CD4-positive, alpha-beta memory T cell (primary cell): ENCODE data around the gene CPPED1. TPM values are rescaled to one million over a fixed set of nuclear protein-coding genes. Genes with fewer than 3 reads are reported as not detected.
"Not testable (repeated sequence)": the region's sequence is repeated elsewhere in the genome, so short reads cannot be mapped to it uniquely, and the experiment has no call there.

Experiments
- CTCF ChIA-PET: fragments of 350-600 bp; sonication (Branson Sonifier 250); formaldehyde crosslinking; loops from one replicate; lab custom pipeline; 2021; ENCODE audit warnings: inconsistent platforms; ENCODE audit not compliant: partially characterized antibody; lab: Charles Lee
- POLR2A ChIA-PET: fragments of 350-600 bp; sonication (Branson Sonifier 250); formaldehyde crosslinking; loops from one replicate; lab custom pipeline; 2021; ENCODE audit not compliant: partially characterized antibody; lab: Charles Lee
- DNase-seq, 5 donors: peaks; one replicate each; pipeline versions ENCODE4 v3.0.0 to v3.0.0-alpha.2; 2020 to 2022; ENCODE audit warnings: mixed read lengths in 1 of 5
- H3K27ac ChIP-seq: one replicate; pipeline ENCODE4 v1.7.0; 2013; ENCODE audit warnings: low read depth, low read length
- H3K27me3 ChIP-seq: 2 replicates; pipeline ENCODE4 v1.7.0; 2013; ENCODE audit warnings: mild to moderate bottlenecking, low read length, moderate library complexity; ENCODE audit not compliant: insufficient read depth
- H3K36me3 ChIP-seq: 2 replicates; pipeline ENCODE4 v1.7.0; 2013; ENCODE audit warnings: mild to moderate bottlenecking, low read length, moderate library complexity; ENCODE audit not compliant: insufficient read depth
- H3K4me1 ChIP-seq: 2 replicates; pipeline ENCODE4 v1.7.0; 2013; ENCODE audit warnings: mild to moderate bottlenecking, low read length, moderate library complexity; ENCODE audit not compliant: insufficient read depth
- H3K4me3 ChIP-seq, 2 donors: one replicate each; pipeline ENCODE4 v1.7.0; 2013; ENCODE audit warnings: low read length in 2 of 2, mild to moderate bottlenecking in 1 of 2
- H3K9me3 ChIP-seq, 2 donors: one replicate each; pipeline ENCODE4 v1.7.0; 2013; ENCODE audit warnings: low read length in 2 of 2, control low read depth in 1 of 2; ENCODE audit not compliant: control insufficient read depth in 1 of 2
- H3K27ac Mint-ChIP-seq, 7 donors: one replicate each; pipeline ENCODE4 v1.8.0; 2020 to 2021; ENCODE audit warnings: mixed read lengths in 7 of 7, mild to moderate bottlenecking in 6 of 7, inconsistent platforms in 3 of 7, moderate library complexity in 3 of 7
- H3K27me3 Mint-ChIP-seq, 2 donors: one replicate each; pipeline ENCODE4 v1.8.0; 2020 to 2021; ENCODE audit warnings: mixed read lengths in 2 of 2
- H3K36me3 Mint-ChIP-seq, 2 donors: one replicate each; pipeline ENCODE4 v1.8.0; 2020 to 2021; ENCODE audit warnings: mixed read lengths in 2 of 2, inconsistent platforms in 1 of 2, mild to moderate bottlenecking in 1 of 2
- H3K4me1 Mint-ChIP-seq, 4 donors: one replicate each; pipeline ENCODE4 v1.8.0; 2020 to 2021; ENCODE audit warnings: mixed read lengths in 4 of 4, mild to moderate bottlenecking in 1 of 4
- H3K4me3 Mint-ChIP-seq, 8 donors: one replicate each; pipeline ENCODE4 v1.8.0; 2020 to 2021; ENCODE audit warnings: mixed read lengths in 8 of 8, mild to moderate bottlenecking in 7 of 8, moderate library complexity in 6 of 8, inconsistent platforms in 3 of 8
- H3K9me3 Mint-ChIP-seq, 8 donors: one replicate each; pipeline ENCODE4 v1.8.0; 2020 to 2021; ENCODE audit warnings: mixed read lengths in 8 of 8, mild to moderate bottlenecking in 5 of 8, inconsistent platforms in 3 of 8, moderate library complexity in 1 of 8
- intact Hi-C: fragments of 100-400 bp; cut with micrococcal nuclease; formaldehyde crosslinking; loops from one replicate; pipeline ENCODE4 v1.15.1; 2023
- polyA plus RNA-seq, 2 donors: library from polyadenylated mRNA; unstranded; fragments of 300-500 nt; fragmentation: Illumina TruSeq; gene quantifications; one replicate each; pipeline ENCODE4 v1.2.3, GENCODE V29; 2021
- total RNA-seq, 2 experiments: library from RNA; stranded (reverse); gene quantifications; one replicate each; pipeline ENCODE4 v1.2.3, GENCODE V29; 2021

Gene CPPED1
- total and polyA plus RNA-seq, 4 experiments from 2014 or later: 7.6 to 12.2 (median 8.9) TPM

GRCh38 chr16:12796498-12796897, 7.2 kb downstream of the CPPED1 start:
- no peaks in the 10 kb centered on the region for H3K27me3 Mint-ChIP-seq
- CTCF ChIA-PET: no interaction called here
- Histone ChIP-seq H3K27ac (no peak overlapping the region), H3K9me3 (no peaks in the 10 kb centered on the region), H3K36me3 (no peaks in the 10 kb centered on the region), H3K4me3 (no peak overlapping the region), H3K27me3 (no peaks in the 10 kb centered on the region), H3K4me1 (no peaks in the 10 kb centered on the region)
- no peak overlapping the region for H3K4me3 Mint-ChIP-seq
- POLR2A ChIA-PET: no interaction called here
- DNase-seq: no peak
- intact Hi-C loops: no loop called here
- no peak overlapping the region for H3K27ac Mint-ChIP-seq
- H3K4me1 Mint-ChIP-seq: peaks cover 0 to 7% (median 2%) of the 10 kb centered on the region in 4 donors
- H3K36me3 Mint-ChIP-seq: peaks cover 2 to 15% of the 10 kb centered on the region in 2 donors
- H3K9me3 Mint-ChIP-seq: peaks cover 0 to 5% (median 0%) of the 10 kb centered on the region in 8 donors

GRCh38 chr16:12794486-12795387, 8.9 kb downstream of the CPPED1 start:
- Histone ChIP-seq H3K27me3 (no peaks in the 10 kb centered on the region), H3K9me3 (no peaks in the 10 kb centered on the region), H3K36me3 (no peaks in the 10 kb centered on the region), H3K4me3 (no peak overlapping the region), H3K27ac (no peak overlapping the region), H3K4me1 (no peaks in the 10 kb centered on the region)
- Mint-ChIP-seq H3K4me3 (no peak overlapping the region), H3K4me1 (peaks cover 0 to 8% (median under 1%) of the 10 kb centered on the region in 4 donors), H3K27me3 (no peaks in the 10 kb centered on the region), H3K27ac (no peak overlapping the region), H3K9me3 (peaks cover 0 to 5% (median 0%) of the 10 kb centered on the region in 8 donors), H3K36me3 (peaks cover 6 to 19% of the 10 kb centered on the region in 2 donors)
- DNase-seq: no peak
- ChIA-PET CTCF (no interaction called here), POLR2A (no interaction called here)
- intact Hi-C loops: no loop called here

DNA sequence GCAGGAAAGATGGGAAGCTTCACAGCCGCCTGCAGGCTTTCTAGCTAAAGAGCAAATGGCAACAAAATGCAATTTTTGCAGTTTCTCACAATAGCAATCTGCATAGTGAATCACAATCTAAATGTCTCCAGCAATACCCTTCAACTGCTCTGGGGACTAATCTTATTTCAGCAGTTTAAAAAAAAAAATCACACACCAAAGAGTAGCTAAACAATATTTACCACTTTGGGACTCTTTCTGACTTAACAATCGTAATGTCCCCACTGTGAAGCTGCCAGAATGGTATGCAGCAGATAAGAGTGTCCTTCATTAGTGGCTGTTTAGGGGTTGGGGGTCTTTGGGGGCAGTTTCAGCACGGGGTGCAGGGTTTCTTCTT, 9.8 kb downstream of the CPPED1 start:
- no peak for DNase-seq
- Mint-ChIP-seq H3K4me3 (no peak overlapping the region), H3K4me1 (peaks cover 0 to 8% (median under 1%) of the 10 kb centered on the region in 4 donors), H3K9me3 (peaks cover 0 to 5% (median under 1%) of the 10 kb centered on the region in 8 donors), H3K27me3 (no peaks in the 10 kb centered on the region), H3K27ac (no peak overlapping the region), H3K36me3 (peaks cover 7 to 22% of the 10 kb centered on the region in 2 donors)
- H3K27me3 ChIP-seq: no peaks in the 10 kb centered on the region
- no peaks in the 10 kb centered on the region for H3K9me3 ChIP-seq
- POLR2A ChIA-PET: no interaction called here
- no peak overlapping the region for H3K27ac ChIP-seq
- intact Hi-C loops: no loop called here
- no peaks in the 10 kb centered on the region for H3K36me3 ChIP-seq
- CTCF ChIA-PET: no interaction called here
- no peaks in the 10 kb centered on the region for H3K4me1 ChIP-seq
- no peak overlapping the region for H3K4me3 ChIP-seq

GRCh38 chr16:12793120-12793864, 10.4 kb downstream of the CPPED1 start:
- no peaks in the 10 kb centered on the region for H3K27me3 ChIP-seq
- ChIA-PET POLR2A (no interaction called here), CTCF (interaction anchor here (0.5 kb wide), 1 partner anchor 31 kb away, joined by 3 read pairs; no protein-coding TSS in a partner anchor)
- Mint-ChIP-seq H3K4me3 (no peak overlapping the region), H3K4me1 (peaks cover 0 to 8% (median under 1%) of the 10 kb centered on the region in 4 donors), H3K27me3 (no peaks in the 10 kb centered on the region), H3K36me3 (peaks cover 7 to 27% of the 10 kb centered on the region in 2 donors), H3K9me3 (peaks cover 0 to 5% (median under 1%) of the 10 kb centered on the region in 8 donors), H3K27ac (no peak overlapping the region)
- no peak overlapping the region for H3K27ac ChIP-seq
- no peaks in the 10 kb centered on the region for H3K9me3 ChIP-seq
- H3K4me1 ChIP-seq: no peaks in the 10 kb centered on the region
- H3K4me3 ChIP-seq: no peak overlapping the region
- no peak for DNase-seq
- intact Hi-C loops: no loop called here
- H3K36me3 ChIP-seq: no peaks in the 10 kb centered on the region

- POLR2A ChIA-PET, intact Hi-C loops, H3K27me3 ChIP-seq, H3K27me3 Mint-ChIP-seq, H3K27ac Mint-ChIP-seq, H3K9me3 Mint-ChIP-seq, H3K4me3 ChIP-seq, H3K36me3 ChIP-seq, H3K27ac ChIP-seq, CTCF ChIA-PET, DNase-seq, H3K9me3 ChIP-seq, H3K4me1 Mint-ChIP-seq, H3K4me1 ChIP-seq, H3K4me3 Mint-ChIP-seq: not testable (repeated sequence)
- H3K36me3 Mint-ChIP-seq: peaks cover 7 to 30% of the 10 kb centered on the region in 2 donors
These were observed 11.2 kb downstream of the CPPED1 start for GRCh38 chr16:12792528-12792927.

DNA sequence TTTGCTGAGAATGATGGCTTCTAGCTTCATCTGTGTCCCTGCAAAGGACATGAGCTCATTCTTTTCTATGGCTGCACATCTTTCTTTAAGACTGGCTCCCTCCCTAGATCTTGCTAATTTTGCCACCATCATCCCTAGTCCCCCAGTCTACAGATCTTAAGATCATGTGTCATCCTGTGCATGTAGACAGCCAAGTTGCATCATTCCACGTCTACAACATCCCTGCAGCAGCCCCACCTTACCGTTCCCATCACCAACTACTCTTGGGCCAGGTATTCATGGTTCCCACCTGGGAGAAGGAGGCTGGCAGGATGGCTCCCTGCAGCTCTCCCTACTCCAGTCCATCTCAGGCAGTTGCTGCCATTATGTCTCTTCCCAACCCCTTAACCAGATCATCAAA, 12.3 kb downstream of the CPPED1 start:
- Mint-ChIP-seq H3K27me3 (no peaks in the 10 kb centered on the region), H3K4me3 (no peak overlapping the region)

DNA sequence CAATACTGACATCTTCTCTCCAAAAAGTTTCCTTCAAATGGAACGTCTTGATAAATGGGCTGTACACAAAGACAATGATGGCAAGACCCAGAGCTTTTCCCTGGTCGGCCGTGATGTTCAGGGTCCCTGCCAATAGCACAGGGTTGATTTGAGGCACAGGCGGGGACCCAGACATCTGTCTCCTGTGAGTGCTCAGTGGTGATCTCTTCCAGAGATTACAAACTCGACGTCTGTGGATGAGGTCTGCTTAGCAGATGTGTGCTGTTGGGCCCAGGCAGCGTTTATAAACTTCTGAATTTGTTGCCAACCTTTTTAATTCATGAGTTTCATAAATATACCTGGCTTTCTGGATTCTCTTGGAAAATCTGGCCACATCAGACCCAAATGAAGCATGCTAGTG, 14.9 kb downstream of the CPPED1 start:
- Mint-ChIP-seq H3K4me1 (peaks cover 0 to 8% (median under 1%) of the 10 kb centered on the region in 4 donors), H3K27ac (no peak overlapping the region), H3K27me3 (no peaks in the 10 kb centered on the region), H3K4me3 (no peak overlapping the region), H3K36me3 (peaks cover 7 to 30% of the 10 kb centered on the region in 2 donors), H3K9me3 (peaks cover 0 to 9% (median 4%) of the 10 kb centered on the region in 8 donors)
- DNase-seq: no peak
- Histone ChIP-seq H3K27ac (no peak overlapping the region), H3K4me1 (no peaks in the 10 kb centered on the region), H3K36me3 (no peaks in the 10 kb centered on the region), H3K9me3 (no peaks in the 10 kb centered on the region), H3K4me3 (no peak overlapping the region), H3K27me3 (no peaks in the 10 kb centered on the region)
- CTCF ChIA-PET: no interaction called here
- POLR2A ChIA-PET: no interaction called here
- intact Hi-C loops: no loop called here

More for the DNA sequence above, 12.3 kb downstream of the CPPED1 start:
- no peak for DNase-seq
- H3K9me3 ChIP-seq: no peaks in the 10 kb centered on the region
- H3K9me3 Mint-ChIP-seq: peaks cover 0 to 5% (median under 1%) of the 10 kb centered on the region in 8 donors
- peaks cover 0 to 8% (median under 1%) of the 10 kb centered on the region in 4 donors for H3K4me1 Mint-ChIP-seq
- ChIA-PET POLR2A (no interaction called here), CTCF (no interaction called here)
- H3K27me3 ChIP-seq: no peaks in the 10 kb centered on the region
- H3K4me1 ChIP-seq: no peaks in the 10 kb centered on the region
- intact Hi-C loops: no loop called here
- no peak overlapping the region for H3K27ac ChIP-seq
- H3K27ac Mint-ChIP-seq: peak overlapping the region in 1 of 7 donors; percentile 64
- H3K36me3 ChIP-seq: no peaks in the 10 kb centered on the region
- peaks cover 7 to 30% of the 10 kb centered on the region in 2 donors for H3K36me3 Mint-ChIP-seq
- no peak overlapping the region for H3K4me3 ChIP-seq
